HCT116 (cell line): ENCODE measurements around the gene MBP.

Source experiments
- CEBPB ChIP-seq: IDR thresholded peaks from 2 replicates; pipeline ENCODE4 v1.6.1; 2012; ENCODE audit warnings: low read depth
- CTCF ChIP-seq, 3 experiments: fragments of 200-600 bp in 1 of 3; sonication (generic) in 1 of 3; IDR thresholded peaks in 2 of 3; conservative IDR thresholded peaks in 1 of 3; 2 replicates each; pipeline ENCODE4 v1.5.1; 2012 to 2017; ENCODE audit warnings: low read depth in 2 of 3, low read length in 2 of 3, antibody characterized with exemption in 1 of 3, borderline replicate concordance in 1 of 3, control low read depth in 1 of 3, mild to moderate bottlenecking in 1 of 3, mixed read lengths in 1 of 3, mixed run types in 1 of 3, moderate library complexity in 1 of 3; ENCODE audit not compliant: insufficient read depth in 1 of 3

GRCh38 chr18:77014538-77014937 lies 118.0 kb downstream of the MBP start:
- TF ChIP-seq CEBPB (no peak), CTCF (IDR thresholded peaks at IDR 0.05 in 2 of 3, conservative IDR thresholded peaks at IDR 0.05 in 1 of 3; ENCODE audit: borderline replicate concordance in 1 of 3, insufficient read depth in 1 of 3, low read depth in 2 of 3, low read length in 2 of 3) (no peak)
